ENCODE measurements around the gene FBXL14.
"Not testable (repeated sequence)": the region's sequence is repeated elsewhere in the genome, so short reads cannot be mapped to it uniquely, and the experiment has no call there.

The FBXL14 gene

DNA sequence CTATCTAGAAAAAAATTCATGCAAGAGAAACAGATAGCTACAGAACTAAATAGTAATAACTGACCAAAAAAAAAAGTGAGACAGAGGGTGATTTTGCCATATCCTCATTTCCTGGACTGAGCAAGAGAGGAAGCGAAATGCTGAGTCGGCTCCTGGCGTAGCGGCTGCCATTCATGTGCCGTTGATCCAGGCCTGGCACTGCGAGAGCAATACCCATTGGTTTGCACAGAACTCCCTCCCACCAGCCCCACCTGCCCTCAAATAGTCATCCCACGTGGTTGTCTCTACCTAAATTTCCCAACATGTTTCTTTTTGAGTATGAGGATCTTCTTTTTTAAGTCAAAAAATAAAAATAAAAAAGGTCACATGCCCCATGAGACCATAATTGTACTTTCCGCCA, 25.2 kb upstream of the FBXL14 start:
- no peak for DNase-seq

- DNase-seq: no peak
Measured at GRCh38 chr12:1619159-1619558, 24.8 kb upstream of the FBXL14 start.

DNA sequence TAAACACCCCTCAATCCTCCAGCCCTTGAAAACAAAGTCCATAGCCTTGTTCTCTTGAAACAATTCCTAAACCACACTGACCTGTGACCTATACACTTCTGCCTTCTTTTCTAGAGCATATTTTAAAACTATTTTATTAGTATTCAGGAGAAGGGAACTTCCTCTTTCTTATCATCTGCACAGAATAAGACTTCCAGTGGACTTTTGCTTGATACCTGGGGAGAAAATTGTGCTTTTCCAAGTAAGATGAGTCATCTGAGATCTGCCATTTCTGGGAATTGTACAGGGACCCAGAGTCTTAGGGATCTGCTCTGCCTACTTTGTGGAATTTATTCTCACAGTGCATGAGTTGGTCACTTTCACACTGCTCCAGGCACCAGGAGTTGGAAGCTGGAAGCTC, 24.1 kb upstream of the FBXL14 start:
- DNase-seq: no peak

- no peak for DNase-seq
Measured at GRCh38 chr12:1616233-1617066, 22.1 kb upstream of the FBXL14 start.

- DNase-seq: no peak
Measured at GRCh38 chr12:1614360-1614759, 20.0 kb upstream of the FBXL14 start.

DNA sequence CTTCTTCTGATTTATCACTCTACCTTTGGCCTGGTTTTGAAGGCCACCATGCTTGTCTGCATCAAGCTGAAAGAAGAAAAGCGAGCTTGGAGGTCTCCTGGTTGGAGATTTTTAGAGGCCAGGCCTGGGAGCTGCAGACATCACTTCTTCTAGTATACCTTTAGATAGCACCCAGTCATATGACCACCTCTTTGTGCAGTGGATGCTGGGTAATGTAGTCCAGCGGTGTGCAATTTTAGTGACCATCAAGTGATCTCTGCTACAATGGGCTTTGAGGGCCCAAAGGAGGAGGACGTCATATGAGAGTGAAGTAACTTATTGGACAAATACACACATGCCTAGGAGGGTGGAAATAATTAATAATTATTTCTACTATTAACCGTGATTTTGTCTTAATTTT, 19.5 kb upstream of the FBXL14 start:
- DNase-seq: no peak

- DNase-seq: no peak
Measured at GRCh38 chr12:1611803-1612572, 17.6 kb upstream of the FBXL14 start.

- DNase-seq: no peak
Measured at GRCh38 chr12:1610072-1610643, 15.8 kb upstream of the FBXL14 start.

GRCh38 chr12:1608713-1609119, 14.3 kb upstream of the FBXL14 start:
- no peak for DNase-seq

DNA sequence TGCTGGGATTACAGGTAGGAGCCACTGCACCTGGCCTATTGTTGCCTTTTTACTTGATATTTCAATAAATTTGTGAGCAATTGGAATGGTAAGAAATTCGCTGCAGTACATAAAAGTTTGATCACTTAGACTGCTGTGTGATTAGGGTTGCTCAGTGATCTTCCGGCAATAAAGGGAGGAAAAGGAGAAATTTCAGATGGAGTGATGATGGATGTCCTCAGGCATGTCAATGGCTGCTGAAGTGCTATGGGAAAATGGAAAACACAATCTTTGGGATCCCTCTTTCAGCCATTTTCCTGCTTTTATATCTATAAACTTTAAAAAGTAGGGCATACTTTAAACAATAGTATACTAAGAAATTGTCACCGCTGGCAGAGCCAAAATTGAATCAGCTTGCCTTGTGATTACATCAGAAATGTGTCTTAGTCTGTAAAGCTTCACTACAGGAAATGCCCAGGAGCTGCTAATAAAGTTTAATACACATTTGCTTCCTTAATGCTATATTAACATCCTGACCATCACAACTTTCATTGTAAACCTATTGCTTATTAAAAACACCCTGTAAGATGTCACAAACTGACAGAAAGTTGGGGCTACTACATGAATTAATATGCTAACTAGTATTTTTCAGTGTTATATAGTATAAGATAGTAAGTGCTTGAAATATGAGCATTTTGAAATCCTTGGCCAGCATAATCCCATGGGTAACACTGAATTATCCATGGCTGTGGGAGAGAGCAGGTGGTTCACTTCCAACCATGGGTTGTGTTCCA, 13.7 kb upstream of the FBXL14 start:
- no peak for DNase-seq

DNA sequence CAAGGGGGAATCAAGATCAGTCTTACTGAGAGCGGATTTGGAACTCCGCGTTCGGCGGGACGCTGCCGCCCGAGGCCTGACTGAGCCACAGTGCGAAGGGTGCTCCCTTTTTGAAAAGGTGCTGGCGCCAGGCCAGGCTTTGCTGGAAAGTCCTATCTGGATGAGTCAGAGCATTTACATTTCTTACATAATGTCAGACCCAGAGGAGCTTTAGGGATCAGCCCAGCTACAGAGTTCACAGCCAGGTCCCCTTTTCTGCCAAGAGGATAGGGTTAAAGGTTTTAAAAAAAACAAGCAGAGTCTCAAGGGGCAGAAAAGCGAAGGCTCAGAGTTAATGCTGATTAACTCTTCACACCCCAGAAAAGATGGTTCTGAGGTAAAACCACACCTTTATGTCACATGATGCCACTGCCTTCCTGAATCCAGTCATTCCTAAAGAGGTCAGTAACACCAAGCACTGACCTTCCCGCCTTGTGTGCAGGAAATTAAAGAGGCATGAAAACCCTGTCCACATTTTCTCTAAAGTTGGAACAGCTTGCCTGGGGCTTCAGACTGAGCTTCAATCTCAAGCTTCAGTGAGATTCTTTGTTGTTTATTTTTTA, 11.7 kb upstream of the FBXL14 start:
- peak; percentile 33 for DNase-seq

DNA sequence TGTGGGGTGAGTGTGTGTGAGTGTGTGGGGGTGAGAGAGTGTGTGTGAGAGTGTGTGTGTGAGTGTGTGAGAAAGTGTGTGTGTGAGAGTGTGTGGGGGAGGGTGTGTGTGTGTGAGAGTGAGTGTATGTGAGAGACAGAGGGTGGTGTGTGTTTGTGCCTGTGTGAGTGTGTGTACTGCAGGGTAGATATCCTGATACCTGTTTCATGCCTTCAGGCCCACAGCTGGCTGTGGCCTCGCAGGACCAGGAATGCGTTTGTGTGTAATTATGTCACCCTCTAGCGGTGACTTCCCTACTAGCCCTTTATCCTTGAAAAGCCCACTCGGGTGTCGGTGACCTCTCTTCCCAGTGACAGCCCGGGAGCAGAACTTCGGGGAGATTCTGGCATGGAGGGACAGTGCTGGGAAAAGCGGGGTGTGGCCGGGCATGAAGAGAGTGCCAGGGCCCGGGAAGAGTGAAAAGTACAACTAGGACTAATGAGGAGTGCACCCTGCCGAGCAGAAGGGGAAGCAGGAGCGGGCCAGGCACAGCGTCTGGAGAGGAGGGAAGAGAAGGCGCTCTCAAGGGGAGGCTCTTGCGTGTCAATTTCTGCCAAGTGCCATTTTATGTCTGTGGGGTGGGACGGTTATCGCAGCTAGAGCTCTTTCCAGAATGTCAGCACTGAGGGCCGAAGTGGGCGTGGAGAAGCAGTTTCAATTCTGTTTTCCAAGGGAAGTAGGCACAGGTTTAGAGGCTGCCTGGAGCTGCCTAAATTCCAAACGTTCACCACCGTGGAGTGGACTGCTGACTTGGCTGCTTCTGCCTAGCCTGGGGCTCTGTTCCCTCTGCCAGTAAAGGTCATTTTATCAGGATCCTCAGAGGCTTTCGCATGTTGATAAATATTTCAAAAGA, 11.0 kb upstream of the FBXL14 start:
- peak; percentile 87 for DNase-seq

GRCh38 chr12:1604464-1604863, 10.1 kb upstream of the FBXL14 start:
- no peak for DNase-seq

- no peak for DNase-seq
Measured at GRCh38 chr12:1603269-1603993, 9.1 kb upstream of the FBXL14 start.

DNA sequence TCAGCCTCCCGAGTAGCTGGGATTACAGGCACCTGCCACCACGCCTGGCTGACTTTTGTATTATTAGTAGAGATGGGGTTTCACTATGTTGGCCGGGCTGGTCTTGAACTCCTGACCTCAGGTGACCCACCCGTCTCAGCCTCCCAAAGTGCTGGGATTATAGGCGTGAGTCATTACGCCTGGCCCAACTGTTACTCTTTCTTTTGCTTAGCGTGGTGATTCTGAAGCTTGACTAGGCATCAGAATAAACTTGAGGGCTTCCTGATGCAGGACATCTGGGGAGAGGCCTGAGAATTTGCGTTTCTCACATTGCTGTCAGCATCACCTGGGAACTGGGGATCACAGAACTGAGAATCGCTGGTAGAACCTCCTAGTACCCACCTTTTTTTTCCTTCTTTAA, 8.3 kb upstream of the FBXL14 start:
- DNase-seq: not testable (repeated sequence)

- no peak for DNase-seq
Measured at GRCh38 chr12:1598757-1599156, 4.4 kb upstream of the FBXL14 start.

DNA sequence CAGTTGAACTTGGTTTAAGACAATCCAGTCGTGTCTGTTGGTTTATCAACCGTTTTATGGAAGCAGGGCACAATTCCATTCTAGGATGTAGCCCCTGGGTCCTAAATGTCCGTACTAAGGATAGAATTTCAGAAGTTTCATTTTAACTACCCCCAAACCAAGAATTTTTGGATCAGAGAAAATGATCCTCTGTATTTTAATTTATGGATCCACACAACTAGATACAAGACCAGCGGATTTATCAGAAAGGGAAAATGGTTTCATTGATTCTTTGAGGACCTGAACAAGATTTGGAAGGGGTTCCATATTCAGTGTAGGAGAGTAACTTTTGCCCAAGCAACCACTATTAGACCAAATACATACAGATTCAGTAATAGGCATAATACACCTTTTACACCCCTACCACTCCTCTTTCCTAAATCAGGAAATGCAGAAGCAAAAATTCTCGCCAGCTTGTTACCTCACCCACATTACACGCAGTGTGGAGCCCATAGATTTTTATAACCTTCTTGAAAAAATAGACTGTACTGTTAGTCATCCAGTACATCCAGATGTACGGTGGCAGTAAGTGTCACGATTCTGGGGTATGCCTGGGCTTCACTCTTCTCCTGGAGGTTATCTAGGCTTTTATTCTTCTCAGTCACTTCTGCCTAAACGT, 1.4 kb upstream of the FBXL14 start:
- DNase-seq: no peak

DNA sequence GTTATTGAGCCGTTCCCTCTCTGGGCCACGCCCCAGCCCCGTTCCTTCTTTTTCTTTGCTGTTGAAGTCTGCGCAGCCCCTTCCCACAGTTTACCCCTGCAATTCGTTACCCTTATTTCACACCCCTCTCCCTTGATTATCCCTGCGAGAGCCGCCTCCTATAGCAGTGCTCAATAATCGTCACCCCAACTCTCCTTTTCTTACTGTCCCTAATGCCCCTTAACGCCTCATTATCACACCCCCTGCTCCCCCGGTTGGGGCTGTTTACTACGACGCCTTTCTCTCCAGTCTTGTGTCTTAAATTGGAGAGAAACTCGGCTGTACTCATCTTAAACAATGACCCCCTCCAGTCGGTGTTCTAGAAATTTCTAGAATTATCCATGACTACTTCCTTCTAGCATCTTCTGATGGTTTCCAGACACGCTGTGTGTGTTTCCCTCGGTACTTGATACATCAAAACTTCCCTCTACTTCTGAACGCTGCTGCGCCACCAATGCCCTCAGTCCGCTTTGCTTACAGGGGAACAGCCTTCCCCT, 713 bp upstream of the FBXL14 start:
- no peak for DNase-seq

GRCh38 chr12:1594006-1594260, 448 bp downstream of the FBXL14 start:
- no peak for DNase-seq

Measured in right kidney (tissue), 1 donor.